Activated CD8-positive, alpha-beta T cell treated with anti-CD3 and anti-CD28 coated beads for 36 hours (primary cell): ENCODE data around the gene RNPS1. TPM values are rescaled to one million over a fixed set of nuclear protein-coding genes. Genes with fewer than 3 reads are reported as not detected.
A peak's percentile ranks its signal among the peaks of the same experiment; 100 is the strongest.

Experiments used
- ATAC-seq: fragments of 200-7000 bp; cut with Tn5 transposase; one replicate; pipeline ENCODE4 v1.10.0; 2021; ENCODE audit warnings: mild to moderate bottlenecking, moderate library complexity
- CTCF ChIA-PET: fragments of 350-600 bp; sonication (Branson Sonifier 250); formaldehyde crosslinking; loops from one replicate; lab custom pipeline; 2021; ENCODE audit warnings: antibody characterized with exemption; lab: Charles Lee
- POLR2A ChIA-PET: fragments of 350-600 bp; sonication (Branson Sonifier 250); formaldehyde crosslinking; loops from one replicate; lab custom pipeline; 2021; ENCODE audit warnings: antibody characterized with exemption; lab: Charles Lee
- DNase-seq: peaks from one replicate; pipeline ENCODE4 v3.0.0-alpha.2; 2020
- H3K27ac Mint-ChIP-seq: one replicate; pipeline ENCODE4 v1.8.0; 2021; ENCODE audit warnings: mild to moderate bottlenecking, mixed read lengths
- H3K27me3 Mint-ChIP-seq: one replicate; pipeline ENCODE4 v1.8.0; 2021; ENCODE audit warnings: mixed read lengths
- H3K36me3 Mint-ChIP-seq: one replicate; pipeline ENCODE4 v1.8.0; 2021; ENCODE audit warnings: low read depth, mixed read lengths
- H3K4me1 Mint-ChIP-seq: one replicate; pipeline ENCODE4 v1.8.0; 2021; ENCODE audit warnings: low read depth, mixed read lengths
- H3K4me3 Mint-ChIP-seq: one replicate; pipeline ENCODE4 v1.8.0; 2021; ENCODE audit warnings: mild to moderate bottlenecking, moderate library complexity, mixed read lengths
- H3K9me3 Mint-ChIP-seq: one replicate; pipeline ENCODE4 v1.8.0; 2021; ENCODE audit warnings: mixed read lengths
- intact Hi-C: fragments of 100-400 bp; cut with micrococcal nuclease; formaldehyde crosslinking; loops from one replicate; pipeline ENCODE4 v1.10.0; 2022
- total RNA-seq, 2 experiments: library from RNA; stranded (reverse); gene quantifications; one replicate each; pipeline ENCODE4 v1.2.3, GENCODE V29; 2021
- TF ChIP-seq, protein P1 (sequence below): fragments of 200-600 bp; IDR thresholded peaks from one replicate; pipeline ENCODE4 v1.8.0; 2022; ENCODE audit warnings: antibody characterized with exemption, mild to moderate bottlenecking

Gene RNPS1
- total RNA-seq, 2 experiments from 2014 or later: 334 to 358 TPM

DNA sequence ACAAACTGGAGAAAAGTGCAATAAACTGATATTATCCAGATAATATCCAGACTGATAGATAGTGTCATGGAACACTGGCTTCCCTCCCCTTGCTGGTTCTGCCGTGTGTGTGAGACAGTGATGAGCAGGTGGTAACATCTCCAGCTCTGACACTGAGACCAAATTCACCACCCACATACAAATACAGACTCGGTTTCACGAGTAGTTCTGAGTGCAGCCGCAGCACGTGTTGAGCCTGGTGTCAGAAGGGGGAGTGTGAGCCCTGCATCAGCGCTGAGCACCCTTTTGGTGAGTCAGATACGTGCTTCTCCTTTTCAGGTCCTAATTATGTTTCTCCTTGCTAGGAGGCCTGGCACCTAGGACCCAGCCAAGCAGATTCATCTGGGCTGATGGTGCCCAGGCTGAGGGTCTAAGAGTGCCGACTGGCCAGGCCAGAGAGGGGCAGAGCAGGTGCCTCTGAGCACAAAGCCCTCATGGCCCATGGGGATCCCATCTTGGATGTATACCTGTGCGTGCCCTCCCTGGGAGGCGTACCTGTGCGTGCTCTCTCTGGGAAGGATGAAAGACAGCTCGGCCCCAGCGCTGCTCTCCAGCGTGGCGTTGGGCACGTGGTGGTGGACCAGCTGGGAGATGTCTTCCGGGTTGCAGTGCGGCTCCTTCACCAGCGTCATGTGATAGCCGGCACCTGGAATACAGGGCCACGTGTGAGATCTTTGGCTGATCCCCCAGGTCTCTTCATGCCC, 27.3 kb upstream of the RNPS1 start:
- no peak overlapping the region for H3K4me3 Mint-ChIP-seq
- peak; percentile 8 for DNase-seq
- no peaks in the 10 kb centered on the region for H3K36me3 Mint-ChIP-seq
- POLR2A ChIA-PET: no interaction called here
- H3K27me3 Mint-ChIP-seq: no peaks in the 10 kb centered on the region
- intact Hi-C loops: no loop called here
- TF ChIP-seq, protein P1, sequence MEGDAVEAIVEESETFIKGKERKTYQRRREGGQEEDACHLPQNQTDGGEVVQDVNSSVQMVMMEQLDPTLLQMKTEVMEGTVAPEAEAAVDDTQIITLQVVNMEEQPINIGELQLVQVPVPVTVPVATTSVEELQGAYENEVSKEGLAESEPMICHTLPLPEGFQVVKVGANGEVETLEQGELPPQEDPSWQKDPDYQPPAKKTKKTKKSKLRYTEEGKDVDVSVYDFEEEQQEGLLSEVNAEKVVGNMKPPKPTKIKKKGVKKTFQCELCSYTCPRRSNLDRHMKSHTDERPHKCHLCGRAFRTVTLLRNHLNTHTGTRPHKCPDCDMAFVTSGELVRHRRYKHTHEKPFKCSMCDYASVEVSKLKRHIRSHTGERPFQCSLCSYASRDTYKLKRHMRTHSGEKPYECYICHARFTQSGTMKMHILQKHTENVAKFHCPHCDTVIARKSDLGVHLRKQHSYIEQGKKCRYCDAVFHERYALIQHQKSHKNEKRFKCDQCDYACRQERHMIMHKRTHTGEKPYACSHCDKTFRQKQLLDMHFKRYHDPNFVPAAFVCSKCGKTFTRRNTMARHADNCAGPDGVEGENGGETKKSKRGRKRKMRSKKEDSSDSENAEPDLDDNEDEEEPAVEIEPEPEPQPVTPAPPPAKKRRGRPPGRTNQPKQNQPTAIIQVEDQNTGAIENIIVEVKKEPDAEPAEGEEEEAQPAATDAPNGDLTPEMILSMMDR: no peak
- no peaks in the 10 kb centered on the region for H3K9me3 Mint-ChIP-seq
- peaks cover 5% of the 10 kb centered on the region for H3K4me1 Mint-ChIP-seq
- CTCF ChIA-PET: no interaction called here
- ATAC-seq: no peak
- no peak overlapping the region for H3K27ac Mint-ChIP-seq

DNA sequence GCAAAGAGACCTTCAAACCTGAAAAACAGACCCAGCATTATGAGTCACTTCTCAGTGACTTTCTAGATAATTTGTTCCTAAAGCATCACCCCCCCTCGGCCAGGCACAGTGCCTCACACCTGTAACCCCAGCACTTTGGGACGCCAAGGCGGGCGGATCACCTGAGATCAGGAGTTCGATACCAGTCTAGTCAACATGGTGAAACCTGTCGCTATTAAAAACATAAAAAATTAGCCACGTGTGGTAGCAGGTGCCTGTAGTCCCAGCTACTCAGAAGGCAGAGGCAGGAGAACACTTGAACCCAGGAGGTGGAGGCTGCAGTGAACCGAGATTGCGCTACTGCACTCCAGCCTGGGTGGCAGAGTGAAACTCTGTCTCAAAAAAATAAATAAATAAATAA, 24.3 kb upstream of the RNPS1 start:
- H3K4me3 Mint-ChIP-seq: no peak overlapping the region
- no peaks in the 10 kb centered on the region for H3K9me3 Mint-ChIP-seq
- no peaks in the 10 kb centered on the region for H3K27me3 Mint-ChIP-seq
- peaks cover 5% of the 10 kb centered on the region for H3K4me1 Mint-ChIP-seq
- H3K27ac Mint-ChIP-seq: no peak overlapping the region
- ChIA-PET POLR2A (interaction anchor here (0.9 kb wide), 1 partner anchor 23 kb away, joined by 4 read pairs; no protein-coding TSS in a partner anchor), CTCF (interaction anchor here (1.3 kb wide), 1 partner anchor 152 kb away, joined by 3 read pairs; no protein-coding TSS in a partner anchor)
- DNase-seq (no peak), ATAC-seq (no peak)
- intact Hi-C loops: no loop called here
- H3K36me3 Mint-ChIP-seq: no peaks in the 10 kb centered on the region
- TF ChIP-seq, protein P1: no peak

DNA sequence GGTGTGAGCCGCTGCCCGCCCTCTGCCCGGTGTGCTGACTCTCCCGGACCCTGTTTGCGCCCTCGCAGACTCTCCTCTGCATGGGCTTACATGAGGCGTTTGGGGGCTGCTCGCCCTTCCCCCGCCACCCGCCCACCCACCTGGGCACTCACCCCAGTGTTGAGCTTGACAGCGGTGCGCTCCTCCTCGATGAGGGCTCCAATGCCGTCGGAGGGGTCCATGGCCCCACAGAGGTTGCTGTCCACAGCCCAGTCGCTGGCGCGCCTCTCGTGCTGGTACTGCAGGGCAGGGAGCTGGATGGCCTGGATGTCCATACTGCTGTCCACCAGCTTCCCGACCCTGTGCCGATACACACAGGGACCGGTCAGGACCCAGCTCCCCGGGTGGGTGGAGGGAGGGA, 21.4 kb upstream of the RNPS1 start:
- no peaks in the 10 kb centered on the region for H3K9me3 Mint-ChIP-seq
- H3K4me1 Mint-ChIP-seq: no peaks in the 10 kb centered on the region
- ChIA-PET POLR2A (no interaction called here), CTCF (no interaction called here)
- H3K36me3 Mint-ChIP-seq: no peaks in the 10 kb centered on the region
- TF ChIP-seq, protein P1: no peak
- no peak for ATAC-seq
- H3K27ac Mint-ChIP-seq: no peak overlapping the region
- no peaks in the 10 kb centered on the region for H3K27me3 Mint-ChIP-seq
- intact Hi-C loops: no loop called here
- no peak for DNase-seq
- no peak overlapping the region for H3K4me3 Mint-ChIP-seq

DNA sequence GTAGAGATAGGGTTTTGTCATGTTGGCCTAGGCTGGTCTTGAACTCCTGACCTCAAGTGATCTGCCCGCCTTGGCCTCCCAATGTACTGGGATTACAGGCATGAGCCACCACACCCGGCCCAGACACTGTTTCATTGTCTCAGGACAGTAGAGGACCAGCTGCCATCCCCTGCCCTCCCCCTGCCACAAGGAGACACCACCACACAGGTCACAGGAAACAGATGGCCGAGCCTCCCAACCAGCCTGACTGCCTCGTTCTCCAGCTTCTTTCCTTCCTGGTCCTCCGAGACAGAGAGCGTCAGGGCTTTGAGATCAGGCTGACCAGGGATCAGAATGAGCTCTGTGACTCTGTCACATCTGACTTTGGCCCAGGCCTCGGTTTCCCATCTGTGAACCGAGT, 20.8 kb upstream of the RNPS1 start:
- Mint-ChIP-seq H3K9me3 (no peaks in the 10 kb centered on the region), H3K27me3 (no peaks in the 10 kb centered on the region), H3K4me3 (no peak overlapping the region), H3K27ac (no peak overlapping the region), H3K36me3 (no peaks in the 10 kb centered on the region), H3K4me1 (no peaks in the 10 kb centered on the region)
- DNase-seq (no peak), ATAC-seq (no peak)
- TF ChIP-seq, protein P1: no peak
- CTCF ChIA-PET: no interaction called here
- POLR2A ChIA-PET: no interaction called here
- intact Hi-C loops: no loop called here

DNA sequence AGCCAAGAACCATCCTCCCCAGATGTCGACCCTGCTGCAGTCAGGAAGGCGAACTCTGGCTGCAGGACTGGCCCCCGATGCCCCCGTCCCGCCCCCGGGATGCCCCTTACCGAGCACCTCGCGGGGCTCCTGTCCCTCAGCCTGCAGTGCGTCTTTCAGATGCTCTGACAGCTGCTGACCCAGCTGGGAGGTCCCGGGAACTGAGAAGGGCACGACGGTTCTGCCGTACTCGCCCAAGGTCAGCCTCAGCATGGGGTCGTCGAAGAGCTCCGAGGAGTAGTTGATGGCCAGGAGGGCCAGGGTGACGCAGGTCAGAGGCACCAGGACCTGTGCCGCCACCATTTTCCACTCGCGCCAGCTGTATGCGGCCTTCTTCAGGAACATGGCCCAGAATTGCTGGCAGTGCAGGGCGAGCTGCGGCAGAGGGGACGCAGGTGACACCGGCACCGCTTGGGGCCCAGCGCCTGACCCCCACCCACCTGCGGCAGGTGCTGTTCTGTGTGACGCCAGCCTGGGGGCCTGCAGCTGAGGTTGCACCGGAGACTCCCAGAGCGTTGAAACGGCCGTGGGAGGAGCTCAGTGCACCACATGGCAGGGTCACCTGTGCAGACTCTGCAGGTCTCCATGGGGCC, 20.1 kb upstream of the RNPS1 start:
- ChIA-PET POLR2A (no interaction called here), CTCF (interaction anchor here (1.0 kb wide), 1 partner anchor 23 kb away, joined by 4 read pairs; no protein-coding TSS in a partner anchor)
- H3K4me1 Mint-ChIP-seq: no peaks in the 10 kb centered on the region
- no peak overlapping the region for H3K27ac Mint-ChIP-seq
- no peak overlapping the region for H3K4me3 Mint-ChIP-seq
- H3K36me3 Mint-ChIP-seq: no peaks in the 10 kb centered on the region
- TF ChIP-seq, protein P1: no peak
- ATAC-seq (no peak), DNase-seq (no peak)
- no peaks in the 10 kb centered on the region for H3K9me3 Mint-ChIP-seq
- no peaks in the 10 kb centered on the region for H3K27me3 Mint-ChIP-seq
- intact Hi-C loops: no loop called here
